ENCODE results near the gene KRTCAP2. TPM values are rescaled to one million over a fixed set of nuclear protein-coding genes. Genes with fewer than 3 reads are reported as not detected.

Gene KRTCAP2
- polyA plus RNA-seq, 3 donors, result 157 to 256 (median 247) TPM

- H3K9me3 ChIP-seq (replicated peaks in 1 of 2; ENCODE audit: control insufficient read depth in 1 of 2, insufficient read depth in 1 of 2, low read length in 2 of 2), result peaks cover 0 to 2% of the 10 kb centered on the region in 2 donors
- peak overlapping the region; percentile 84 for H3K4me2 ChIP-seq (replicated peaks; ENCODE audit: extremely low read depth, low read length, poor library complexity, severe bottlenecking)
- Mint-ChIP-seq H3K27ac (peak overlapping the region; percentile 99 to 100 (median 100)), H3K27me3 (ENCODE audit: low read depth in 3 of 3) (peaks cover 18 to 28% (median 28%) of the 10 kb centered on the region in 3 donors), H3K9me3 (peaks cover 0 to 7% (median 0%) of the 10 kb centered on the region in 7 donors), H3K36me3 (peaks cover 15 to 19% of the 10 kb centered on the region in 2 donors), H3K4me1 (peaks cover 42% of the 10 kb centered on the region), H3K4me3 (peak overlapping the region in 1 of 2 donors; percentile 97)
- H3K27ac ChIP-seq (ENCODE audit: low read depth in 1 of 2, low read length in 2 of 2), result peak overlapping the region in 1 of 2 donors; percentile 97
- peaks cover 0 to 11% of the 10 kb centered on the region in 2 donors for H3K36me3 ChIP-seq (replicated peaks in 1 of 2; ENCODE audit: control insufficient read depth in 1 of 2, insufficient read depth in 2 of 2, low read length in 2 of 2)
- peaks cover 23 to 39% of the 10 kb centered on the region in 2 donors for H3K4me1 ChIP-seq (ENCODE audit: control insufficient read depth in 1 of 2, insufficient read depth in 2 of 2, low read length in 2 of 2)
- DNase-seq, result no peak
- peaks cover 7% of the 10 kb centered on the region for H4K20me1 ChIP-seq (ENCODE audit: insufficient read depth, low read length)
- H3K27me3 ChIP-seq (ENCODE audit: control insufficient read depth in 2 of 2, insufficient read depth in 2 of 2, low read length in 2 of 2), result peaks cover 11 to 21% of the 10 kb centered on the region in 2 donors
- no peak overlapping the region for H2AFZ ChIP-seq (ENCODE audit: insufficient read depth, low read depth, low read length, poor library complexity, severe bottlenecking)
- peaks cover 27% of the 10 kb centered on the region for H3K79me2 ChIP-seq (ENCODE audit: insufficient read depth, low read length)
- TF ChIP-seq CTCF (IDR thresholded peaks at IDR 0.05), result no peak
- intact Hi-C loops (cut with micrococcal nuclease), result loop anchor here in 1 of 2 donors (5.0 kb wide), 1 partner anchor 47 kb away; no protein-coding TSS in a partner anchor
- H3K9ac ChIP-seq (ENCODE audit: insufficient read depth, low read length, poor library complexity, severe bottlenecking), result no peak overlapping the region
- peak overlapping the region in 1 of 3 experiments; percentile 79 for H3K4me3 ChIP-seq (replicated peaks in 1 of 3; ENCODE audit: low read depth in 2 of 3, low read length in 3 of 3)
- WGBS (ENCODE audit: insufficient coverage), result 76% methylated on average over 1 of the region's 1 CpG
These were observed 38.8 kb downstream of the KRTCAP2 start for GRCh38 chr1:155134322-155134721.

GRCh38 chr1:155133799-155134281 is 39.3 kb downstream of the KRTCAP2 start:
- Histone ChIP-seq H3K9me3 (replicated peaks in 1 of 2; ENCODE audit: control insufficient read depth in 1 of 2, insufficient read depth in 1 of 2, low read length in 2 of 2) (peaks cover 0 to 7% of the 10 kb centered on the region in 2 donors), H3K36me3 (replicated peaks in 1 of 2; ENCODE audit: control insufficient read depth in 1 of 2, insufficient read depth in 2 of 2, low read length in 2 of 2) (peaks cover 0 to 11% of the 10 kb centered on the region in 2 donors), H3K27me3 (ENCODE audit: control insufficient read depth in 2 of 2, insufficient read depth in 2 of 2, low read length in 2 of 2) (peaks cover 16 to 26% of the 10 kb centered on the region in 2 donors), H3K9ac (ENCODE audit: insufficient read depth, low read length, poor library complexity, severe bottlenecking) (no peak overlapping the region), H4K20me1 (ENCODE audit: insufficient read depth, low read length) (peaks cover 7% of the 10 kb centered on the region), H3K27ac (ENCODE audit: low read depth in 1 of 2, low read length in 2 of 2) (no peak overlapping the region), H3K4me3 (replicated peaks in 1 of 3; ENCODE audit: low read depth in 2 of 3, low read length in 3 of 3) (no peak overlapping the region), H3K79me2 (ENCODE audit: insufficient read depth, low read length) (peaks cover 23% of the 10 kb centered on the region), H3K4me2 (replicated peaks; ENCODE audit: extremely low read depth, low read length, poor library complexity, severe bottlenecking) (no peak overlapping the region), H3K4me1 (ENCODE audit: control insufficient read depth in 1 of 2, insufficient read depth in 2 of 2, low read length in 2 of 2) (peaks cover 22 to 39% of the 10 kb centered on the region in 2 donors), H2AFZ (ENCODE audit: insufficient read depth, low read depth, low read length, poor library complexity, severe bottlenecking) (no peak overlapping the region)
- intact Hi-C loops (cut with micrococcal nuclease), result loop anchor here in 1 of 2 donors (5.0 kb wide), 1 partner anchor 47 kb away; no protein-coding TSS in a partner anchor
- H3K27ac Mint-ChIP-seq, result peak overlapping the region in 1 of 7 donors; percentile 51
- peaks cover 23 to 33% (median 33%) of the 10 kb centered on the region in 3 donors for H3K27me3 Mint-ChIP-seq (ENCODE audit: low read depth in 3 of 3)
- H3K36me3 Mint-ChIP-seq, result peaks cover 14 to 16% of the 10 kb centered on the region in 2 donors
- H3K9me3 Mint-ChIP-seq, result peaks cover 0 to 7% (median 1%) of the 10 kb centered on the region in 7 donors
- TF ChIP-seq CTCF (IDR thresholded peaks at IDR 0.05), result no peak
- H3K4me3 Mint-ChIP-seq, result no peak overlapping the region
- 100% methylated on average over 5 of the region's 7 CpGs for WGBS (ENCODE audit: insufficient coverage)
- DNase-seq, result no peak
- peaks cover 42% of the 10 kb centered on the region for H3K4me1 Mint-ChIP-seq

Data from CD14-positive monocyte (primary cell).